GM21381 (cell line): Measurements from ENCODE around the gene DAB1.

Source experiments
- ATAC-seq: cut with Tn5 transposase; IDR thresholded peaks from one replicate; pipeline ENCODE4 v1.9.1; 2021; ENCODE audit warnings: mild to moderate bottlenecking, moderate library complexity; ENCODE audit not compliant: unreplicated experiment

The DAB1 gene

GRCh38 chr1:57423656-57424211, at the start of gene DAB1:
Gene DAB1 (minus strand): TSS chr1:57424060. CDS start chr1:57291030, 133,030 bp downstream.
- ATAC-seq: no peak

- ATAC-seq: no peak
These were observed 49.6 kb upstream of the DAB1 start for GRCh38 chr1:57473448-57473847.

GRCh38 chr1:57471995-57472394, 48.1 kb upstream of the DAB1 start:
- ATAC-seq: no peak

- no peak for ATAC-seq
These were observed 46.2 kb upstream of the DAB1 start for GRCh38 chr1:57470036-57470435.

- ATAC-seq: no peak
These were observed 45.0 kb upstream of the DAB1 start for GRCh38 chr1:57468641-57469523.

- no peak for ATAC-seq
These were observed 44.0 kb upstream of the DAB1 start for GRCh38 chr1:57467830-57468229.

GRCh38 chr1:57464756-57465155, 40.9 kb upstream of the DAB1 start:
- ATAC-seq: no peak

- ATAC-seq: no peak
These were observed 39.5 kb upstream of the DAB1 start for GRCh38 chr1:57463343-57463742.

GRCh38 chr1:57461405-57461804, 37.5 kb upstream of the DAB1 start:
- ATAC-seq: no peak

- ATAC-seq: no peak
These were observed 27.7 kb upstream of the DAB1 start for GRCh38 chr1:57451516-57451915.

- no peak for ATAC-seq
These were observed 27.1 kb upstream of the DAB1 start for GRCh38 chr1:57450981-57451380.

GRCh38 chr1:57447551-57447950, 23.7 kb upstream of the DAB1 start:
- no peak for ATAC-seq

GRCh38 chr1:57443004-57443403, 19.1 kb upstream of the DAB1 start:
- no peak for ATAC-seq

- ATAC-seq: no peak
These were observed 16.2 kb upstream of the DAB1 start for GRCh38 chr1:57440096-57440495.

- ATAC-seq: no peak
These were observed 7.5 kb upstream of the DAB1 start for GRCh38 chr1:57431400-57431799.

- ATAC-seq: no peak
These were observed 569 bp upstream of the DAB1 start for GRCh38 chr1:57424231-57425027.

GRCh38 chr1:57423135-57423655, 665 bp downstream of the DAB1 start:
- ATAC-seq: no peak

GRCh38 chr1:57422271-57423134, 1.4 kb downstream of the DAB1 start:
- ATAC-seq: no peak

GRCh38 chr1:57421806-57422205, 2.1 kb downstream of the DAB1 start:
- ATAC-seq: no peak

- ATAC-seq: no peak
These were observed 2.7 kb downstream of the DAB1 start for GRCh38 chr1:57420981-57421785.
